Measurements from ENCODE around the gene DCST1.

- no peak for TF ChIP-seq CTCF (conservative IDR thresholded peaks at IDR 0.05 in 1 of 2, IDR thresholded peaks at IDR 0.05 in 1 of 2; ENCODE audit: extremely low read depth in 1 of 2, insufficient read depth in 1 of 2, low read depth in 1 of 2, low read length in 2 of 2)
- TF ChIP-seq EZH2 (IDR thresholded peaks at IDR 0.05; ENCODE audit: borderline replicate concordance, low read length): no peak
Observed at GRCh38 chr1:155053531-155054105, 20.0 kb downstream of the DCST1 start.

Measured in mammary epithelial cell (primary cell).